ENCODE data around the gene RHD.
"Not testable (repeated sequence)": the region's sequence is repeated elsewhere in the genome, so short reads cannot be mapped to it uniquely, and the experiment has no call there.

Gene RHD

DNA sequence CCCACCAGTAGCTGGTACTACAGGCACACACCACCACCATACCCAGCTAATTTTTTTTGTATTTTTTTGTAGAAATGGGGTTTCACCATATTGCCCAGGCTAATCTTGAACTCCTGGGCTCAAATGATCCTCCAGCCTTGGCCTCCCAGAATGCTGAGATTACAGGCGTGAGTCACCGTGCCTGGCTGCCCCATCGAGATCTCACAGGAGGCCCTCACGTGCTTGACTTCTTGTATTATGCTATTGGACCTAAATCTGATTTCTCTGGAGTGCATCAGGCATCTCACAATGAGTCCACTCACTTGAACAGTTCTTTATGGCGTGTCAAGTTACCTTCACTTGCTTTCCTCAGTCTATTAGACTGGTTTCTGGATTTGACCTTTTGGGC, 15.7 kb upstream of the RHD start:
- DNase-seq (ENCODE audit: low read depth in 3 of 3, low spot score in 1 of 3) = no peak

DNA sequence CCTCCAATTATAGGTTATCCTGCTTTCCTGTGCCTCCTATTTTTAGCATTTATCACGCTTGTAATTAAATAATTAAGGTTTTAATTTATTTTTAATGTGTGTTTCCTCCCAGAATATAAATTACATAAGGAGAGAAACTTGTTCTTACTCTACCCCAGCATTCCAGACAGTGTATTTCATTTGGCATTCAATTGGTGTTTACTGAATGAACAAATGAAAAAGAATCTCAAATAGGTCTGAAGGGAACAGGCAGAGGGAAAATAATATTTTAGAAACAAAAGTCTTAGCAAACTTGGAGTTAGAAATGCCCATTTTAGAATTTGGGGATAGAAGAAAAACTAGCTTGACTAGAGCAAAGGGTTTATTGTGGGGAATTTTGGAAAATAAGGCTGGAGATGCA, 15.1 kb upstream of the RHD start:
- DNase-seq (ENCODE audit: low read depth in 3 of 3, low spot score in 1 of 3) = no peak

DNA sequence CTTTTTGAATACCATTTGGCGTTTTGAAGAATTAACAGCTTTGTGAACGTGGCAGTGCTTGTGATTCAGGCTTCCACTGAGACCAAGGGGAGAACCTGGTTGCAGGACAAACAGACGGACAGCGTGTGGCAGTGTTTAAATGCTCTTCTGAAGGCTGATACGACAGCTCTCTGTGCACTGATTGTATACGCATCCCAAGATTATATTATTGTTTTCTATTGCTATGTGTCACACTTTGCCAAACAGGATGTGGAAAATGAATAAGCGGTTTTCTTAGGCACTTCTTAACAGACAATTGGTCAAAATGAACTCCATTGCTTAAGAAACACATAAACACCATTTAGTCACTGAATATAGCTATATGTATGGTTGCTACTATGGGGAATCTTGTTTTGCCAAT, 12.5 kb upstream of the RHD start:
- DNase-seq (ENCODE audit: low read depth in 3 of 3, low spot score in 1 of 3) = not testable (repeated sequence)

DNA sequence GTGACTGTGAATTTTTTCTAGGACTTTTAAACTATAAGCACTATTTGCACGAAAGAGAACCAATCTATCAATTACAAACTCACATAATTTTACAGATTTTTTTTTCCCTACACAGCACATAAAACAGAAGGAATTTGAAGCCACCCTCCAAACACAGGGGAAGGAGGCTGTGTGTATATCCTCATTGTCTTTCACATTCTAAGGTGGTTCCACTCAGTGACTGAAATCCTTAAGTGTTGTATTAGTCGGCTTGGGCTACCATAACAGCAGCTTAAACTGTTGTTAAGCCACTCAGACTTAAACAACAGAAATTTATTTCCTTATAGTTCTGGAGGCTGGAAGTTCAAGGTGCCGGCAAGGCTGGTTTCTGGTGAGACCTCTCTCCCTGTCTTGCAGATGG, 12.0 kb upstream of the RHD start:
- not testable (repeated sequence) for DNase-seq (ENCODE audit: low read depth in 3 of 3, low spot score in 1 of 3)

DNA sequence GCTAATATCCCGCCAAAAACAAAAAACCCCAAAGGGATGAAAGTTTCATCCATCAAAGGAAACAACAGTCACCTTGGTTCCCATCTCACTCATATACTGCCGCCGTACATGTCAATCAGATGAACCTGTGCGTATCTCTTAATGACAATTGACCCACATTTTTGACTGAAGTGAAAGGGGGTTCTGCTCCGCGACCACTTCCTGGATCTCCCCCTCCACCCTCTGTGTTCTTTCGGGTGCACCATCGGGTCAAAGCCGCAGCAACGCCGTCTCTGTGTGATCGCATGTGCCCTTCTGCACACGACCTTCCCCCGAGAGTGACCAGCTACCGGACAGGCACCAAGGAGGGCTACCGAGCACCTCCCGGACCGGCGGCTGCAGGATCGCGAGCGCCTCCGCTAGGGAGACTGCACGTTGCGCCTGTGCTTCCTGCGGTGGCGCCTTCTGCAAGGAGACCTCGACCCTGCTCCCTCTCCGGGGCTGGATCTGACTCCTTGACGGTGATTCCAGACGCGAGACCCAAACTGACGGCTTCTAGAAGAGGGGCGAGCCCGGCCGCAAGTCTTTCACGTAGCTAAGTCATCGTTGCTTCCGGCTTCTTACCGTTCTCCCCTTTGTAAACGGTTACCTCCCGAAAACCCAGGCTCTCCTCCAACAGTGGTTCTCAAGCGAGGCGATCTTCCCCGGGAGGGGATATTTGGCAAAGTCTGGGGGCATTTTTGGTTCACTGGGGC, 5.6 kb upstream of the RHD start:
- DNase-seq (ENCODE audit: low read depth in 3 of 3, low spot score in 1 of 3) = not testable (repeated sequence)

DNA sequence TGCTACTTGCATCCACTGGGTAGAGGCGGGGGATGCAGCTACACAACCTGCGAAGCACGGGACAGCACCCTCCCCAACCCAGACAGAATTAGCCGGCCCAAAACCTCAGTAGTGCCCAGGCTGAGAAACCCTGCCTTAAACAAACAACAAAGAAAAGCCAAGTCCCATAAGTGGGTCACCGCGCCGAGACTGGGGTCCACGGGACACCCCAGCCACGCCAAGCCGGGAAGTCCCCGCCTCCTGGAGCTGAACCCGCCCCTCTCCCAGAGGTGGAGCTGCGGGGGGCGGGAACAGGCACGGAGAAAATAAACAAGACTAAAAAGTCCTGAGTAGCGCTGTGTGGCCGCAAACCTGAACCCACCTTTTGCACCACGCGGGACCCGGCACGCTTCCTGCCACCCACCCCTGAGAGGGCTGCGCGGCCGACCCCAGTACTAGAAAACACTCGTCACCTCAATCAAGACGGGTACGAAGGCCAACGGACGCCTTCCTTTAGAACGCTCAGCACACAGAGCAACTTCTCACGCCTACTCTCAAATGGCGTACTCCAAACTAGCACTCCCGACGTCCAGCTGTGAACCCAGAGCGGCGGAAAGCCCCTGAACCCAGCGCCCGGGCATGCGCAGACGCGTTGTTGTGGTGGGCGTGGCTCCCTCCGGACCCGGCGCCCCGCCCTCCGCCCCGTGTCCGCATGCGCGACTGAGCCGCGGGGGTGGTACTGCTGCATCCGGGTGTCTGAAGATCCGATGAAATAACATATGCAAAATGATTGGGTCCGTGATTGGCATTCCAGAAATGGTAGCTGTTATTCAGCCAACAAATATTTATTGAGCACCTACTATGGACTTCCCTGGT, 4.8 kb upstream of the RHD start:
- DNase-seq (ENCODE audit: low read depth in 3 of 3, low spot score in 1 of 3) = peak; percentile 50 to 95 (median 88)

DNA sequence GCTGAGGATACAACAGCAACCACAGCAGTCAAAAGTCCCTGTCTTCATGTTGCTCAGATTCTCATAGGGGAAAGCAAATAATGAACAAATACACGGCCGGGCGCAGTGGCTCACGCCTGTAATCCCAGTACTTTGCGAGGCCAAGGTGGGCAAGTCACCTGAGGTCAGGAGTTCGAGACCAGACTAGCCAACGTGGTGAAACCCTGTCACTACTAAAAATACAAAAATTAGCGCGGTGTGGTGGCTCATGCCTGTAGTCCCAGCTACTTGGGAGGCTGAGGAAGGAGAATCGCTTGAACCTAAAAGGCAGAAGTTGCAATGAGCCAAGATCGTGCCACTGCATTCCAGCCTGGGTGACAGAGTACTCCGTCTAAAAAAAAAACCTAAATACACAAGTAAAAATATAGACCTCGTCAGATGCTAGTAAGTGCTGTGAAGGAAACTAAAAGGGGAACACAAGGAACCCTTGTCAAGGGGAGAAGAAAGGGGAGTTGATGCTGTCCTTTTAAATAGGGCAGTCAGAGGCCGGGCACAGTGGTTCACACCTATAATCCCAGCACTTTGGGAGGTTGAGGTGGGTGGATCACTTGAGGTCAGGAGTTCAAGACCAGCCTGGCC, 4.1 kb upstream of the RHD start:
- not testable (repeated sequence) for DNase-seq (ENCODE audit: low read depth in 3 of 3, low spot score in 1 of 3)

DNA sequence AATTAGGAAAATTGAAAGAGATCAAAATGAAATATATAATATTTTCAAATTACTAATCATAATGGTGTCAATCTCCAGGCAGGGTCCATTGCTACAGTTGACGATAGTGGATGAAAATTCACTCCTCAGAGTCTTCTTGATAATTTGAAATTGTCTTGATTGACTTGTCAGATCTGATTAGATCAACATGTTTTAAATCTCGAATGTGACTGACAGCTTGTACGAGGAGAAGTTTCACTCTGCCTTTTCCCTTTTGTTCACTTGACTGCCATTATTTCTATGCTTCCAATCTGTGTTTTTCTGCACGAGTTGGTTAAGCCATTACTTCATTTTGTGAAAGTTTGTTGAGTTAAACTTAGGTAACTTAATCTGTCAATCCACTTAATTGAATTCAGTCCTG, 3.3 kb downstream of the RHD start:
- not testable (repeated sequence) for DNase-seq (ENCODE audit: low read depth in 3 of 3, low spot score in 1 of 3)

DNA sequence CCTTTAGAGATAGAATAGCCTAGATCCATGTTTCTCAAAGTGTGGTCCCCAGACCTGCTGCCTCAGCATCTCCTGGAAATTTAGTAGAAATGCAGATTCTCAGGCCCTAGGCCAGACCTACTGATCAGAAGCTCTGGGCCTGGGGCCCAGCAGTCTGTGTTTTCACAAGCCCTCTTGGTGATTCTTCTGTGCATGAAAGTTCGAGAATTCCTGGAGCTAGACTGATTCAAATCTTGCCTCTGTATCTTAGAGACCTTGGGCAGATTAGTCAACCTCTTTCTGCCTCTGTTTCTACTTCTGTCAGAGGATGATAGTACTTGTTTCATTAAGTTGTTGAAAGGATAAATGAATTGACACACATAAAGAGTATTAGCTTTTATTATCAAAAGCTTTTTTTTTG, 5.0 kb downstream of the RHD start:
- not testable (repeated sequence) for DNase-seq (ENCODE audit: low read depth in 3 of 3, low spot score in 1 of 3)

DNA sequence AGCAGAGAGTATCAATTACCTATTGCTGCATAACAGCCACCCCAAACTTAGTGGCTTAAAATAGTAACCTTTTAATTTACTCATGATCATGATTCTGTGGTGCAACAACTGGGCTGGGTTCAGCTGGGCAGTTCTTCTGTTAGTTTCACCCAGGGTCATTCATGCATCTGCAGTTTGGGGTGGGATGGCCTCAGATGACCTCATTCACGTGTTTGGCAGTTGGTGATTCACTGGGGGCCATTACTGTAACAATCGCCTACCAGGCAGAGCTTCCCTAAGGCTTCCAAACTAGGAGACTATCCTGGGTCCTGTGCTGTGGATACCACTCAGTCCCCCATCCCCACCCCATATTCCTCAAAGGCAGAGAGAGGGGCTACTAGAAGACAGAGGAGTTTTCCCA, 6.0 kb downstream of the RHD start:
- not testable (repeated sequence) for DNase-seq (ENCODE audit: low read depth in 3 of 3, low spot score in 1 of 3)

DNA sequence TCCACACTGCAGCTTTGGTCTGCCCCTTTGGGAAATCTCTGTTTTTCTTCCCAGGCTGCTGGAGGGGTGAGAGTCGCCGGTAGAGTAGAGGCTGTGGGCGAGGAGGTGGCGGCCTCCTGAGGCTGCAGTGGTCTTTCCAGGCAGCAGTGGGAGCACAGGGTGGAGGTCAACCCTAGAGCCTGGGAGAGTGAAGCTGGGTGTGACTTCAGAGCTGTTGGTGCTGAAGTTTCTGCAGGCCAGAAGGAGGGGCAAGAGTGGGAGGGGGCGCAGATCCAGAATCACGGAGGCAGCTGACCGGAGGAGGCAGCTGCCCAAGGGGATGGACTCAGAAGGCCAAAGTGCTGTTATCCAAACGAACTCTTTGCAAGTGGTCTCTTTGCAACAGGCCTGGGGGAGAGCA, 6.5 kb downstream of the RHD start:
- DNase-seq (ENCODE audit: low read depth in 3 of 3, low spot score in 1 of 3) = not testable (repeated sequence)

DNA sequence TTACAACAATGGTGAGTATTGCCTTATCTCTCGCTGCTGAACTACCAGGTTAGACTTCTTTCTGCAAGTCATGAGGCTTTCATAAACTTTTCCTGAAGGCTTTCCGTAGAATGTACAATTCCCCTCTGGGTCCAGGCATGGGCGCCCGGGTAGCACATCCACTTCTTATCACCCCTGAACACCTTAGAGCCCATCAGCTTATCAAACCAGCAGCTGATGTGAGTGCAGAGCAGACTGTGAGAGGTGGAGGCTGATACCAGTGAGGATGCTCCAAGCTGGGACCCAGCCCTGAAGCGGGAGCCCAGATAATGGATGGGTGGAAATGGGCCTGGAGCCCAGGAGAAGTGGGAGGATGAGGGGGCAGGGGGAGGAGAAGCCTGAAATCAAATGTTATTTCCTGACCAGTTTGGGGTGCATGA, 7.4 kb downstream of the RHD start:
- not testable (repeated sequence) for DNase-seq (ENCODE audit: low read depth in 3 of 3, low spot score in 1 of 3)

DNA sequence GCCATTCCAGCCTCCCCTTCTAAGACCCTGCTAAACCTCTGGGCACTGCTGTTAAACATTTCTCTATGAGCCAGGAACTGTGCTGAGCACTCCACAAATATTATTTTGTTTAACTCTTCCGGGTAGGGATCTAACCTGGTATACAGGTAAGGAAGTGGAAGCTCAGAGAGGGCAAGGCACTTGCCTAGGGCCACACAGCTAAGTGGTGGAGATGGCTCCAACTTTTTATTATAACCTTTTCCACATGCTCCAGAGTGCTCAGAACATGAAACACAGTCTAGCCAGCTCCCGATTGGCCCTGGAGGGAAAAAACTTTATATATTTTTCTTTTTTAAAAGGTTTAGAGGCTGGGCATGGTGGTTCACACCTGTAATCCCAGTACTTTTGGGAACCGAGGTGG, 13.6 kb downstream of the RHD start:
- not testable (repeated sequence) for DNase-seq (ENCODE audit: low read depth in 3 of 3, low spot score in 1 of 3)

DNA sequence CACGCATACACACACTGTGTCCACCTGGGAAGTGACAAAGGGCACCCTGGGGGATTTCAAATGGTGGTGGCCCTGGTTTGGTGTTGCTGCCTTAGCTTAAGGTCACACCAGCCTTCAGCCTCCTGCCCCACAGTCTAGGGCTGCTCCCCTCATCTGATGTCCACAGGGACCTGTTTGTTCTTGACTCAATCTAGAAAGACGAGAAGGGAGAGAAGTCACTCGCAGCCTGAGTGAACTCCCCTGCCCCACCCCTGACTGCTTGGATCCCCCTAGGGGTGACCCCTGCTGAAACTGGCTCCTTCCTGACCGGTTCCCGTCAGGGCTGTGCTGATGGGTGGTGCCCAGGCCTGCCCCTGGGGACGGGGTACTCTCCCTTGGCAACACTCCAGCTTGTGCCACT, 14.9 kb downstream of the RHD start:
- not testable (repeated sequence) for DNase-seq (ENCODE audit: low read depth in 3 of 3, low spot score in 1 of 3)

DNA sequence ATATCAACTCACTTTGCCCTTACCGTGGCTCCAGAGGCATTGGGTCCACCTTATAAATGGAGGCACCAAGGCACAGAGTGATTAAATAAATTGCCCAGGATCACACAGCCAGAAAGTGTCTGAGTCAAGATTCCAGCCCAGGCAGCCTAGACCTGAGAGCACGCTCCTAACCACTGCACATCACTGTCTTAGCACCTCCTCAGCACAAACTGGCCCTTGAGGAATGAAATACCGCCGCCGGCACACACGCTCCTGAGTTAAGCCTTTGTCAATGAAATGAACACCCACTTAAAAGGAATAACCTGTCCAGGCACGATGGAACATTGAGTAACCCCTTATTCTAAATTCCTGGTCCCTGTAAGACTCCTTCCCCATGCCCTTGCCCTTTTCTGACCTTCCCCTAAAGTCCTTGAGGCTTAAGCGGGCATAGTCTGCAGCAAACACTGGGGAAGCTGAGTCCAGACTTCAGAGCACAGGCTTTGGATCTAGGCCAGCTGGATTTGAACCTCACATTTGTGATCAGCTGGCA, 16.3 kb downstream of the RHD start:
- not testable (repeated sequence) for DNase-seq (ENCODE audit: low read depth in 3 of 3, low spot score in 1 of 3)

DNA sequence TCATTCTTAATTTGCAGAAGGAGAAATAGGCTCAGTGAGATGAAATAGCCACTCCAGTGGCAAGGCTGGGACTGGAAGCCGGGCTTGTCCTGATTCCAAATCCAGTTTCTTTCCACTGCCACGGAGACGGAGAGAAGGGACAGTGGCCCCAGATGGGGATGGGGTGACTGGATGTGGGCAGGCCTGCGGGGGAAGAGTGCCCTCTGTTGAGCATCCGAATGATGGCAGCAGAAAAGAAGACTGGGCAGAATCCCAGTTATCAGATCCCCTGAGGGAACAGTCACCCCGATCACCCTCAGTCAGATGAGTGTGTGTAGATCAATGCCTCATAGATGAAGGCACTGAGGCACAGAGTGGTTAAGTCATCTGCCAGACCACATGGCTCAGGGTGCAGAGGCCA, 17.7 kb downstream of the RHD start:
- DNase-seq (ENCODE audit: low read depth in 3 of 3, low spot score in 1 of 3) = not testable (repeated sequence)

DNA sequence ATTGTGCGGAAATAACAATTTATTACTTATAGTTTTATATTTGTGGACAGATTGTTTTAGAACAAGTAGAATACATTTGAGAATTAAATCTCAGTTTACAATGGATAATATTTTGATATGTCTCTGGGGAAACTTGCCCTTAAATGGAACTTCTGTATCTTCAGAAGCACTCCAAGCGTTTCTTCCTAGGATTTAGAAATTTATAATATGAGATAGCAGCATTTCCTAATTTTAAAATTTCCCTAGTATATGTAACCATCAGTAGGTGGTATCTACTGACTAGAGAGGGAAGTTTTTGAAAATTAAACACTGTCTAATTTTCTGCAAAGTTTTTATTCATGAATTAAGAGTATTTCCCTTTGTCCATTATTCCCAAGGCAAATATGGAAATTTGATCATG, 21.1 kb downstream of the RHD start:
- DNase-seq (ENCODE audit: low read depth in 3 of 3, low spot score in 1 of 3) = not testable (repeated sequence)

DNA sequence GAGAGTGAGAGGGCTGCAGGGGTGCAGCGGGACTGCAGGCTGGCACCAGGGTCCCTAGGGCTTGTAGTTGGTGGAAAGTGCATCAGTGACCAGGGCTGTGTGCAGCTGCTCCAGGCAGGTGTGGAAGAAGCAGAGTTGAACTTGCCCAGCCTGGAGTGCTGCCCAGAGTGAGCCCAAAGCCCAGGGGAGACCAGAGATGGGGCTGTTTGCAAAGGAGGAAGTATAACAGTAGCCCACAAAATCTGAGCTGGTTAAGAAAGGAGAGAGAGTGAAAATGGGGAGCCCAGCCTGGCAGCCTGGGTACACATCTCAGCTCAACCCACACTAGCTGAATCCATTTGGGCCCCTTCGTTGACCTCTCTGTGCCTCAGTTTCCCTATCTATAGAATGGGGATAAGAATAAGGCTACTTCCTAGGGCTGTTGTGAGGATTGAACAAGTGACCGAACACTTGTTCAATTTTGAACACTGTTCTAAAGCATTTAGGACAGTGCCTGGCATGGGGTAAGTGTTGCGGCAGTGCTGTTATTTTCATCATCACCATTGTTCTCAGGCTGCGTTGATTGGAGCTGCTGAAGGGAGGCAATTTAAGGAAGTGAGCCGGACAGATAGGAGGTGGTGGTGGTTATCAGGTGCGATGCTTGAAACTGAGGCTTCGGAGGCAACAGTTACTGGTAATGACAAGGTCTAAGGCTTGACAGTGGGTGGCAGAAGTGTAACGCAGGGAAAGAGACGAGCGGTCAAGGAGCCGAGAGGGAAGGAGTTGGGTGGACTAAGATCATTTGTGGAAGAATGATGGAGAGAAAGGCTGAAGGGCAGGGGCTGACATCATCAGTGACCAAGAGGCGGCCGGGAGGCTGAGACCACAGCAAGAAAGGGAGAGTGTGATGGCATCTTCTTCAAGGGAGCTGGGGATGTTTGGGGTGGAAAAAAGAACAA, 22.8 kb downstream of the RHD start:
- DNase-seq (ENCODE audit: low read depth in 3 of 3, low spot score in 1 of 3) = not testable (repeated sequence)

DNA sequence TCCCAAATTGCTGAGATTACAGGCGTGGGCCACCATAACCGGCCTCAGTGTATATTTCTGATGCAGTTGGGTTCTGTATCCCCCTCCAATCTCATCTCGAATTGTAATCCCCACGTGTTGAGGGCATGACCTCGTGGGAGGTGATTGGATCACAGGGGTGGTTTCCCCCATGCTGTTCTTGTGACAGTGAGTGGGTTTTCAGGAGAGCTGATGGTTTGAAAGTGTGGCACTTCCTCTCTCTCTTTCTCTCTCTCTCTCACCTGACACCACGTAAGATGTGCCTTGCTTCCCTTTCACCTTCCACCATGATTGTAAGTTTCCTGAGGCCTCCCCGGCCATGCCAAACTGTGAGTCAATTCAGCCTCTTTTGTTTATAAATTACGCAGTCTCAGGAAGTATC, 24.2 kb downstream of the RHD start:
- DNase-seq (ENCODE audit: low read depth in 3 of 3, low spot score in 1 of 3) = not testable (repeated sequence)

DNA sequence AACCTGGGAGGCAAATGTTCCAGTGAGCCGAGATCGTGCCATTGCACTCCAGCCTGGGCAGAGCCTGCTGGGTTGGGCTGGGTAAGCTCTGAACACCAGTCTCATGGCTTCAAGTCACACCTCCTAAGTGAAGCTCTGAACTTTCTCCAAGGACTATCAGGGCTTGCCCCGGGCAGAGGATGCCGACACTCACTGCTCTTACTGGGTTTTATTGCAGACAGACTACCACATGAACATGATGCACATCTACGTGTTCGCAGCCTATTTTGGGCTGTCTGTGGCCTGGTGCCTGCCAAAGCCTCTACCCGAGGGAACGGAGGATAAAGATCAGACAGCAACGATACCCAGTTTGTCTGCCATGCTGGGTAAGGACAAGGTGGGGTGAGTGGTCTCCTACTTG, 28.4 kb downstream of the RHD start:
- not testable (repeated sequence) for DNase-seq (ENCODE audit: low read depth in 3 of 3, low spot score in 1 of 3)

DNA sequence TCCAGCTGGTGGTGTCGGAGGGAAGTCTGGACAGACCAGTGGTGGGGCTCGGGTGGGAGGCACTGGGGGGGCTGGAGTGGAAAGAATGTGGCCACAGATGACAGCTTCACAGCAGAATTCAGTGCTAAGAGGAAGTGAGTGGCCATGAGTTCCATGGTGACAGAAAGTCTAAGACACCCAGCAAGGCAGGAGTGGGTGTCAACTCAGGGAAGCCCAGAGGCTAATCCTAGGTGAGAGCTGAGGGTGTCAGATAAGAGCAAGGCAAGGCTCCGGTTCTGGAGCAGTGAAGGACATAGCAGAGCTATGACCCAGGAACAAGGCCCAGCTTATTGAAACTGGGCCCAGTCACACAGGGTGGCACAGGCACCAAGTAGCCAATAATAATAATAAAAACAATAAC, 30.0 kb downstream of the RHD start:
- DNase-seq (ENCODE audit: low read depth in 3 of 3, low spot score in 1 of 3) = not testable (repeated sequence)

Data from stimulated activated CD4-positive, alpha-beta T cell treated with anti-CD3 and anti-CD28 coated beads, TNF-alpha, amount 100 ng/mL, for 1 hour (primary cell).